NCI-H187 treated with DMSO at 0.1 percent for 48 hours (cell line): ENCODE results near the gene PDE4B.
"Not testable (repeated sequence)": the region's sequence is repeated elsewhere in the genome, so short reads cannot be mapped to it uniquely, and the experiment has no call there.

Experiments used
- DNase-seq: peaks from one replicate; lab custom pipeline; 2025; lab: John Stamatoyannopoulos, UW

PDE4B gene

GRCh38 chr1:66312271-66312990, 519.7 kb downstream of the PDE4B start:
- no peak for DNase-seq

DNA sequence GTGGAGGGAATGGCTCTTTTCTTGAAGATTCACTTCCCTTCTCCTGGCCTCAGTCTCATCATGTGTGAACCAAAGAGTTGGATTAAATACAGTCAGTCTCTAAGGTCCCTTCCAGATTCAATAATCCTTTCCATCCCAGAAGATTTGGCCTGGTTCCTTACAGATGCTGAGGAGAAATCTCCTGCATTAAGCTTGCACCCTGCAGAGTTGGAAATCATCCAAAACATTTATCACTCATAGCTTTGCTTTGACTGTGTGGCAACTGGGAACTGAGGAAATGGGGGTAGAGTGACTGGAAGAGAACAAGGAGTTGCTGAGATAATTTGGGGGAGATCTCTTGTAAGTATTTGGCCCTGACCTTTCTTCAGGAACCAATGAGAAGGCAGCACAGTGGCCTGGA, 520.7 kb downstream of the PDE4B start:
- no peak for DNase-seq

GRCh38 chr1:66315671-66316070, 523.0 kb downstream of the PDE4B start:
- DNase-seq: no peak

GRCh38 chr1:66316464-66317247, 524.0 kb downstream of the PDE4B start:
- no peak for DNase-seq

- DNase-seq: no peak
These were observed 524.5 kb downstream of the PDE4B start for GRCh38 chr1:66317248-66317515.

DNA sequence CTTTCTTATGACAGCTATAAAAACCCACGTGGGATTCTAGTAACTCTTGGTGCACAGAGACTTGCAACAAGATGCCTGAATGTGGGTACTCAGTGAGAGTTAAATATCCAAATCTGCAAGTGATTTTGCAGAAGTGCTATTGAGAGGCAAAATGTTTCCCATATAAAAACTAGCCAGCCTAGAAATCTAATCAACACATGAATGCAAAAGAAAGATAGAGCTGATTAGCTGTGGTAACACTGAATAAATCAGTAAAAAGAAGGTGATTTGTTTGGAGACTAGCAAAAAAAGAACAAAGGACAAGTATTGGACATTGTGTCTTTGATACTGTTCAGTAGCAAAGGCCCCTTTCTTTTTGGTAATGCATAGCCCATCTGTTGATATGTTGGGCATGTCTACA, 527.5 kb downstream of the PDE4B start:
- no peak for DNase-seq

GRCh38 chr1:66322462-66322861, 529.8 kb downstream of the PDE4B start:
- DNase-seq: not testable (repeated sequence)

DNA sequence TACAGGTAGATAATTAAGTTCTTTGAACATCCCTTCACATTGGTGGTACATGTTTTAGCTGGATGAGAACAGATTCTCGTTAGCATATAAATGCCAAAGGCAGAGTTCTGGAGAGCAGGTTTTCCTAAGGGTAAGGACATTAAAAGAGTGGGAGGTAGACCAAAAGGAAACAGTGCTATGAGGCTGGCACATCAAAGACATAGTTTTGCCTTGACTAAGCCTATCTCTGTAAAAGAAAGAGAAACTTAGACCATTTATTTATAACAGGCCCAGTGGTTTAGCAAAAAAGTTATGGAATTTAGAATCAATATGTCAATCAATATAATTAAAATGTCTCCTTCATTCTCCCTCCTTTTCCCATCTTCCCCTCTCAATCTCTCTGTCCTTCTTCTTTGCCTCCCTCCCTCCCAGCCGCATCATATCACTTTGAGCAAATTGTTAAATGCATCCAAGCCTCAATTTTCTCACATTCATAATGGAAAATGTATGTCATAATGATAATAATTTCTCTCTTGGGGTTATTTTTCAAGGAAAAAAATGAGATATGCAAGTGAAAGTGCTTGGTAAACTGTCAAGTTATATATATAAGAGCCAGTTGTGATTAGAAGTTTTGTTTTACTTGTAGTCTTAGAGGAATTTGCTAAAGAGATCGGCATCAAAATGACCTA, 531.4 kb downstream of the PDE4B start:
- DNase-seq: no peak

DNA sequence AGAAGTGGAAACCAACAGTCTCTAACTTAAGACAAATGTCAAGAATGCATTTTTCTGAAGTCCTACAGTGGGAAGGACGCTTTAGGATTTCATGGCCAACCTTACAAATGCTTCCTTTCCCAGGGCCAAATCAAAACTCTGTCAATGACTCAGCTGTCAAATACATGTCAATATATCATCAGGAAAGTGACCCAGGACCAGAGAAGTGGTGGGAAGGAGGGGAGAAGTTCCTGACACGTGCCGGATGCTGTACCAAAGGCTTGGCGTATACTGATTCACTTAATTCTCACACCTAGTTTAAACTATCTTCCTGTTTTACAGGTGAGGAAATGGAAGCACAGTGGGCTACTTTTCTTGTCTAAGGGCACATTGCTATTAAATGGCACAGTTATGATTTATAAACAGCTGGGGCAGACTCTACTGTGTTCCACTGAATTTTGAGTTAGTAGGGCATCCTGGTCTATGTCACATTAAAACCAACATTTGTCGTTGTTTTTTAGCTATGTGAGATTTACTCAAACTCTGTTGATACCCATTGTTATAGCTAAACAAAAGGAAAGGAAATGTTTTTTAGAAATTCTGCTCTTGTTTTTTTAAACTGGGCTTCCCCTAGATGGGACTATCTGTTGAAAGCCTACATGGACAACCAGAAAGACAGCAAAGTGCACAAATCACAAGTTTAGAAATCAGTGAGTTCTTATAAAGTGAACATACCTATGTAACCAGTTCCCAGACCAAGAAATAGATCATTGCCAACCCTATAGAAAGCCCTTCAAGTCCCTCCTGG, 533.1 kb downstream of the PDE4B start:
- DNase-seq: no peak

DNA sequence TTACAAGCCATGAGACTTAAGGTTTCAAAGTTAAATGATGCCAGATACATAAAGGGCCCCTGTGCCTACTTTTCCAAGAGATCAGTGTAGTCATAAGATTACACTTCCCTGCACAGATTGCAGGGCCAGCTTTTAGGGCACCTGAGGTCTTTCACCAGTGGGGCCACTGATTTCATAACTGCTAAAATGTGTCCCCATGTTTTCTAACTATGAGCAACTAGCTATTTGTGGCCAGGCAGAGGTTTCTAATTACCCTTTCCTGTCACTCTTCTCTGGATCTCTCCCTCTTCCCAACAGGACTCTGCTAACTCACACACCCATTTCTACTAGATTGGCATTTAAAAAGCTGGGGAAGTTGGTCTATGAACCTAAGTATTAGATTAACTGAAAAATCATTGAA, 534.2 kb downstream of the PDE4B start:
- no peak for DNase-seq

DNA sequence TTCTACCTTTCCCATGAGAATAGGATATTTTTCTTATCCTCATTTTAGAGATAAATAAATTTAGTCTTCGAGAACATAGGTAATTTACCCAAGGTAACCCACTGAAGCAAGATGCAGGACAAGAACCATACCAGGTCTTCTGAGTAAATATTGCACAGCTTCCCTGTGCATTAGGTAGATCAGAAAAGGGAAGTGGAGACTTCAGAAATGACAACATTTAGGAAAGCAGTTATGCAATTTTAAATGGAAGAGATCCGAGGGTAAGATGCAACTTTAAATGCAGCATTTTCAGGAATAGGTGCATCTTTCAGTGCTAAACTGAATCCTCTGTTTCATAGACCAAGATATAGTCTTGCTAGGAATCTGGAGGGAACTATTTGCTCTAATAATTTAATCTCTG, 534.9 kb downstream of the PDE4B start:
- DNase-seq: no peak

- no peak for DNase-seq
These were observed 536.2 kb downstream of the PDE4B start for GRCh38 chr1:66328896-66329295.

GRCh38 chr1:66330722-66331141, 538.0 kb downstream of the PDE4B start:
- no peak for DNase-seq

GRCh38 chr1:66331658-66332547, 539.2 kb downstream of the PDE4B start:
- no peak for DNase-seq

DNA sequence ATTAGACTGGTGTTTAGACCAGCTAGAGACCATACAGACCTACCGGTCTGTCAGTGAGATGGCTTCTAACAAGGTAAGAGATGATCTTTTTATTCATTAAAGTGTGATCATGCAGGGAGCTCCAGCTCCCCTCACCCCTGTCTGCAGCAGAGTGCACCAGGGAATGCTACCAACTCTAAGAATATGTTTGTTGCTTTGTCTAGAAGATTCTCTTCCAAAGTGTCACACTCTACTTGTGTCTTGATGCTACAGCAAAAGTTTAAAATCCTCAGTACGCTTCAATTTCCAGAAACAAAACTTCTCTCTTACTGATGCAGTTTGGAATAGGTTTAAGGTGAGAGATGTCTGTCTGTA, 539.8 kb downstream of the PDE4B start:
- DNase-seq: no peak

GRCh38 chr1:66333466-66334199, 540.9 kb downstream of the PDE4B start:
- DNase-seq: no peak

GRCh38 chr1:66334318-66334717, 541.6 kb downstream of the PDE4B start:
- DNase-seq: no peak

- DNase-seq: no peak
These were observed 542.4 kb downstream of the PDE4B start for GRCh38 chr1:66335125-66335524.

DNA sequence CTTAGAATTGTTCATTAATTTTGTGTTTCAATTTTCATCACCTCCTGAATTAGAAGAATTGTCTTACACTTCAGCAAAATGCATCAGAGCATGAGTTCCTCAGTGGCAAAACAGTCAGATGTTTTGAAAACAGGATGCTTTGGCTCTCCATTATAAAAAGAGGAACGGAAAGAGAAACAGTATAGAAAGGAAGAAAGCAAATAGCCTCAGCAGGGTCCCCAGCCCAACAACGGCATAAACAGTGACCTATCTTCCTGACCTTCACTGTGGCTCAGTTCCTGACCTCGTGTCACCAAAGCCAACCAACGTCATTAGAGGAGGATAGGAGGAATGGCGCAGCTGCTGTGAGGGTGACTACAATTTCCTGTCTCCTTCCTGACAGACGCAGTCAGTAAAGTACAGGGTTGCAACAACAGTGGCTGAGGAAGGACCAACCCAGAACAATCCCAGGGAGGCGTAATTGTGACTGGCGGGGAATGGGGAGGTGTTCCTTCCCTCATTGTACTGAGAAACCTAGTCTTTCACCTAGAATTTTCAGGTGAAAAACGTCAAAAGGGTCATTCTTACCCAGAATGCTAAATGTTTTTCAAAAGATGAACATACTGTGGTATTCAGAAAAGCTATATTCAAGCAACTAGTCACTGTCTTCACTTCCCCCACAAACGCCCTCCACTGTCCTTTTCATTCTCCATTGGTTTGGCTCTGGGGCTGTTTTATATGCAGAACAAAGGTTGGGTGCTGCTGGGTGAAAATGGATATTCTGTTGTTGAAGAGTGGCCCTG, 543.4 kb downstream of the PDE4B start:
- DNase-seq: no peak

DNA sequence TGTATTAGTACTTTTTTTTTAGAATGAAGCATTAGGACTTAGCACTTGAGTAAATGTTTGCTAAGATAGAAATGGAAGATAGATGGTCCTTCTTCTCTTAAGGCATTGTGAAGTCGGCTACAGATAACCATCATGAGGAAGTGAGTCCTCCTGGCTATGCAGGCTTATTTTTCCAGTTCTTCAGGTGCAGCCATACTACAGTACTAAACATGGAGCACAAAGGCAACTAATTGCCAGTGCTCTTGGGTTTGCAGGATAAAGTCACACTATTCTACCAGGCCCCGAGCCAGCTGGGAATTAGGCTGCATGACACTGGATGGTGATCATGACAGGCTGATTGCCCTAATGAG, 543.9 kb downstream of the PDE4B start:
- DNase-seq: no peak
